Upper lobe of left lung (tissue), 4 donors: ENCODE data around the gene TMPRSS11A.

Experiments
- POLR2A ChIP-seq, 4 donors: fragments of 450-650 bp; IDR thresholded peaks; one replicate each; pipeline ENCODE4 v1.5.1; 2016 to 2017; ENCODE audit warnings: antibody characterized with exemption in 4 of 4, mild to moderate bottlenecking in 2 of 4
- TF ChIP-seq, protein P1 (sequence below), 6 experiments: fragments of 450-650 bp in 4 of 6; fragments of 200-600 bp in 2 of 6; sonication (generic) in 2 of 6; IDR thresholded peaks; one replicate each; pipeline ENCODE4 v1.5.1; 2016 to 2019; ENCODE audit warnings: antibody characterized with exemption in 6 of 6

DNA sequence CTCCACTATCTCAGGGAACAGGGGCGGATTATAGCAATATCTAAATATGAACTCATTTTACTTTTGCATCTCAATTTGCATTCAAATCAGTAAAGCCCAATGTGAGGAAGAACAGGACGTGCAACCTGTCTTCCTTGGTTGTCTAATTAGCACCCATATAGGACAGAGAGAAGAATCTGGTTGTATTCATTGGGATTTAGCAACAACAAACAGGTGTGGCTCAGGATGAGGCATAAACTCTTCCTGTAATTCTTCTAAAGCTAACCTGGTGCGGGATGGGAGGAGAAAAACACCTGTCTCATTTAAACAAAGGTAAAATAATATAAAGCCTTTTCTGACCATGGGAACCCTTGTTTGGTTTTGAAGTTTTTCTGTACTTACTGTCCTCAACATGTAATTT, 22.2 kb downstream of the TMPRSS11A start:
- TF ChIP-seq POLR2A (IDR thresholded peaks at IDR 0.05), result no peak
- TF ChIP-seq, protein P1, sequence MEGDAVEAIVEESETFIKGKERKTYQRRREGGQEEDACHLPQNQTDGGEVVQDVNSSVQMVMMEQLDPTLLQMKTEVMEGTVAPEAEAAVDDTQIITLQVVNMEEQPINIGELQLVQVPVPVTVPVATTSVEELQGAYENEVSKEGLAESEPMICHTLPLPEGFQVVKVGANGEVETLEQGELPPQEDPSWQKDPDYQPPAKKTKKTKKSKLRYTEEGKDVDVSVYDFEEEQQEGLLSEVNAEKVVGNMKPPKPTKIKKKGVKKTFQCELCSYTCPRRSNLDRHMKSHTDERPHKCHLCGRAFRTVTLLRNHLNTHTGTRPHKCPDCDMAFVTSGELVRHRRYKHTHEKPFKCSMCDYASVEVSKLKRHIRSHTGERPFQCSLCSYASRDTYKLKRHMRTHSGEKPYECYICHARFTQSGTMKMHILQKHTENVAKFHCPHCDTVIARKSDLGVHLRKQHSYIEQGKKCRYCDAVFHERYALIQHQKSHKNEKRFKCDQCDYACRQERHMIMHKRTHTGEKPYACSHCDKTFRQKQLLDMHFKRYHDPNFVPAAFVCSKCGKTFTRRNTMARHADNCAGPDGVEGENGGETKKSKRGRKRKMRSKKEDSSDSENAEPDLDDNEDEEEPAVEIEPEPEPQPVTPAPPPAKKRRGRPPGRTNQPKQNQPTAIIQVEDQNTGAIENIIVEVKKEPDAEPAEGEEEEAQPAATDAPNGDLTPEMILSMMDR (IDR thresholded peaks at IDR 0.05), result no peak
